B cell (primary cell): ENCODE measurements around the gene RAI1. TPM values are rescaled to one million over a fixed set of nuclear protein-coding genes. Genes with fewer than 3 reads are reported as not detected.

Experiments used
- ATAC-seq: fragments of 200-7000 bp; cut with Tn5 transposase; one replicate; pipeline ENCODE4 v1.10.0; 2021; ENCODE audit warnings: low read depth, mild to moderate bottlenecking, moderate number of reproducible peaks, moderate library complexity
- CTCF ChIA-PET: fragments of 350-600 bp; sonication (Branson Sonifier 250); formaldehyde crosslinking; loops from one replicate; lab custom pipeline; 2021; ENCODE audit warnings: antibody characterized with exemption, inconsistent platforms; lab: Charles Lee
- POLR2A ChIA-PET: fragments of 350-600 bp; sonication (Branson Sonifier 250); formaldehyde crosslinking; loops from one replicate; lab custom pipeline; 2021; ENCODE audit warnings: antibody characterized with exemption; lab: Charles Lee
- DNase-seq: peaks from one replicate; pipeline ENCODE4 v3.0.0; 2013
- H2AFZ ChIP-seq: 2 replicates; pipeline ENCODE4 v1.6.1; 2012; ENCODE audit warnings: mild to moderate bottlenecking, low read depth, low read length; ENCODE audit not compliant: insufficient read depth, poor library complexity, severe bottlenecking
- H3K27ac ChIP-seq, 2 donors: 1 replicate in 1 of 2; 2 replicates in 1 of 2; pipeline ENCODE4 v1.5.1; 2012 to 2013; ENCODE audit warnings: low read length in 2 of 2, mild to moderate bottlenecking in 2 of 2, moderate library complexity in 1 of 2
- H3K27me3 ChIP-seq, 4 experiments: fragments of 200-600 bp in 1 of 4; sonication (generic) in 1 of 4; replicated peaks in 1 of 4; 1 replicate in 2 of 4; 2 replicates in 2 of 4; pipeline versions ENCODE4 v1.6.1 to v1.7.0; 2013 to 2016; ENCODE audit warnings: low read length in 3 of 4, mild to moderate bottlenecking in 2 of 4, mixed read lengths in 1 of 4, moderate library complexity in 1 of 4; ENCODE audit not compliant: insufficient read depth in 4 of 4, control insufficient read depth in 3 of 4; ENCODE audit errors: control extremely low read depth in 1 of 4
- H3K36me3 ChIP-seq, 2 experiments: replicated peaks in 1 of 2; 1 replicate in 1 of 2; 2 replicates in 1 of 2; pipeline versions ENCODE4 v1.6.1 to v1.7.1; 2013; ENCODE audit warnings: low read length in 1 of 2; ENCODE audit not compliant: insufficient read depth in 2 of 2, control insufficient read depth in 1 of 2; ENCODE audit errors: control extremely low read depth in 1 of 2, extremely low read depth in 1 of 2
- H3K4me1 ChIP-seq, 2 donors: fragments of 200-600 bp in 1 of 2; sonication (generic) in 1 of 2; 1 replicate in 1 of 2; 2 replicates in 1 of 2; pipeline versions ENCODE4 v1.5.1 to v1.6.1; 2013 to 2017; ENCODE audit warnings: low read length in 2 of 2; ENCODE audit not compliant: control insufficient read depth in 2 of 2, insufficient read depth in 2 of 2
- H3K4me2 ChIP-seq: replicated peaks from 2 replicates; pipeline ENCODE3; 2012; ENCODE audit warnings: mild to moderate bottlenecking, low read depth, low read length; ENCODE audit not compliant: poor library complexity, severe bottlenecking
- H3K4me3 ChIP-seq, 5 experiments: fragments of 200-600 bp in 1 of 5; sonication (generic) in 1 of 5; 1 replicate in 3 of 5; 2 replicates in 2 of 5; pipeline versions ENCODE4 v1.5.1 to v1.7.0; 2011 to 2016; ENCODE audit warnings: low read length in 4 of 5, mild to moderate bottlenecking in 4 of 5, low read depth in 2 of 5, control low read depth in 1 of 5, moderate library complexity in 1 of 5; ENCODE audit not compliant: insufficient read depth in 1 of 5; ENCODE audit errors: control extremely low read depth in 1 of 5, extremely low read depth in 1 of 5
- H3K79me2 ChIP-seq: fragments of 200-600 bp; sonication (generic); one replicate; pipeline ENCODE4 v1.6.0; 2016; ENCODE audit warnings: low read length; ENCODE audit not compliant: control insufficient read depth, insufficient read depth
- H3K9ac ChIP-seq: fragments of 200-600 bp; sonication (generic); 2 replicates; pipeline ENCODE4 v1.6.1; 2017; ENCODE audit warnings: mild to moderate bottlenecking, low read length, moderate library complexity
- H3K9me3 ChIP-seq, 3 donors: one replicate each; pipeline versions ENCODE4 v1.6.1 to v1.7.1; 2013; ENCODE audit warnings: low read length in 2 of 3; ENCODE audit not compliant: control insufficient read depth in 2 of 3, insufficient read depth in 1 of 3; ENCODE audit errors: control extremely low read depth in 1 of 3
- H4K20me1 ChIP-seq: 2 replicates; pipeline ENCODE4 v1.6.0; 2012; ENCODE audit warnings: mild to moderate bottlenecking, low read length; ENCODE audit not compliant: insufficient read depth, control insufficient read depth, poor library complexity, severe bottlenecking
- H3K27ac Mint-ChIP-seq: one replicate; pipeline ENCODE4 v1.8.0; 2021; ENCODE audit warnings: mixed read lengths
- H3K27me3 Mint-ChIP-seq: one replicate; pipeline ENCODE4 v1.8.0; 2021; ENCODE audit warnings: mixed read lengths
- H3K4me1 Mint-ChIP-seq: one replicate; pipeline ENCODE4 v1.8.0; 2021; ENCODE audit warnings: mixed read lengths
- H3K4me3 Mint-ChIP-seq: one replicate; pipeline ENCODE4 v1.8.0; 2021; ENCODE audit warnings: mixed read lengths
- H3K9me3 Mint-ChIP-seq: one replicate; pipeline ENCODE4 v1.8.0; 2022; ENCODE audit warnings: mixed read lengths; ENCODE audit not compliant: insufficient read depth
- EZH2 ChIP-seq: IDR thresholded peaks from 2 replicates; pipeline ENCODE4 v1.6.1; 2012; ENCODE audit warnings: borderline replicate concordance, low read depth, mild to moderate bottlenecking, moderate library complexity, low read length; ENCODE audit not compliant: insufficient read depth, poor library complexity, severe bottlenecking
- WGBS: methylation state at CpG from one replicate; pipeline ENCODE4 v1.1.5; 2013; ENCODE audit warnings: missing lambda C conversion rate; ENCODE audit not compliant: insufficient coverage; 5-methylcytosine and 5-hydroxymethylcytosine counted together
- intact Hi-C: fragments of 100-400 bp; cut with micrococcal nuclease; formaldehyde crosslinking; loops from one replicate; pipeline ENCODE4 v1.10.0; 2022
- polyA plus RNA-seq: library from polyadenylated mRNA; depleted of rRNA; stranded (reverse); fragments of >200 nt; gene quantifications from 2 replicates; pipeline ENCODE4 v1.2.3, GENCODE V29; 2012
- total RNA-seq, 2 donors: library from RNA; stranded (reverse); fragments of 120-200 nt in 1 of 2; gene quantifications; 1 replicate in 1 of 2; 2 replicates in 1 of 2; pipeline versions ENCODE4 v1.2.3 to v1.2.4, GENCODE V29; 2013 to 2022
- TF ChIP-seq, protein P1 (sequence below): fragments of 200-600 bp; IDR thresholded peaks from one replicate; pipeline ENCODE4 v1.8.0; 2022; ENCODE audit warnings: antibody characterized with exemption, mild to moderate bottlenecking

The RAI1 gene
- total and polyA plus RNA-seq, 2 donors (not counting 1 experiment from before 2014, with no cell fraction given): 4.7 to 34.0 TPM

DNA sequence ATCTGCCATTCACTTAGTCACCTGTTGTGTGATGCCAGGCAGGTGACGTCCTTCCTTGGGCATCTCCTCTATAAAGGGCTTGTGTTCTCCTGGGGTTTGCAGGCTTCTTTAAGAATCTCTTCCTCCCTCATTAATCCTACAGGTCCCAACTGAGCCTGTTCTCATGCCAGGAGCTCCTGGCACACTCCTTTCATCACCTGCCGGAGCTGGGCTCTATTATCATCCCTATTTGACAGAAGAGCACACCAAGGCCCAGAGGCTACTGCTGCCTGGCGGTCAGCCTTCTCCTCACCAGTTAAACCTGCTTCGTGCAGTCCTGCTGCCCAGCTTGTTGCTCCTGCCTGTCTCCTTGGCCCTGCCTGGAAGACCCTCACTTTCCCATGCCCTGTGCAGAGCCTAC, 51.2 kb downstream of the RAI1 start:
- intact Hi-C loops: no loop called here
- Histone ChIP-seq H3K4me2 (no peak overlapping the region), H3K36me3 (peaks cover 0 to 2% of the 10 kb centered on the region in 2 experiments), H2AFZ (no peak overlapping the region), H3K4me1 (peaks cover 14 to 31% of the 10 kb centered on the region in 2 donors), H3K27ac (no peak overlapping the region), H3K9me3 (no peaks in the 10 kb centered on the region), H3K79me2 (peaks cover 68% of the 10 kb centered on the region), H3K9ac (no peak overlapping the region), H4K20me1 (peaks cover 32% of the 10 kb centered on the region), H3K4me3 (no peak overlapping the region), H3K27me3 (no peaks in the 10 kb centered on the region)
- POLR2A ChIA-PET: no interaction called here
- DNase-seq (no peak), ATAC-seq (no peak)
- CTCF ChIA-PET: no interaction called here
- Mint-ChIP-seq H3K4me1 (peaks cover 27% of the 10 kb centered on the region), H3K27me3 (no peaks in the 10 kb centered on the region), H3K9me3 (no peaks in the 10 kb centered on the region), H3K4me3 (no peak overlapping the region), H3K27ac (no peak overlapping the region)
- TF ChIP-seq EZH2: no peak
- TF ChIP-seq, protein P1, sequence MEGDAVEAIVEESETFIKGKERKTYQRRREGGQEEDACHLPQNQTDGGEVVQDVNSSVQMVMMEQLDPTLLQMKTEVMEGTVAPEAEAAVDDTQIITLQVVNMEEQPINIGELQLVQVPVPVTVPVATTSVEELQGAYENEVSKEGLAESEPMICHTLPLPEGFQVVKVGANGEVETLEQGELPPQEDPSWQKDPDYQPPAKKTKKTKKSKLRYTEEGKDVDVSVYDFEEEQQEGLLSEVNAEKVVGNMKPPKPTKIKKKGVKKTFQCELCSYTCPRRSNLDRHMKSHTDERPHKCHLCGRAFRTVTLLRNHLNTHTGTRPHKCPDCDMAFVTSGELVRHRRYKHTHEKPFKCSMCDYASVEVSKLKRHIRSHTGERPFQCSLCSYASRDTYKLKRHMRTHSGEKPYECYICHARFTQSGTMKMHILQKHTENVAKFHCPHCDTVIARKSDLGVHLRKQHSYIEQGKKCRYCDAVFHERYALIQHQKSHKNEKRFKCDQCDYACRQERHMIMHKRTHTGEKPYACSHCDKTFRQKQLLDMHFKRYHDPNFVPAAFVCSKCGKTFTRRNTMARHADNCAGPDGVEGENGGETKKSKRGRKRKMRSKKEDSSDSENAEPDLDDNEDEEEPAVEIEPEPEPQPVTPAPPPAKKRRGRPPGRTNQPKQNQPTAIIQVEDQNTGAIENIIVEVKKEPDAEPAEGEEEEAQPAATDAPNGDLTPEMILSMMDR: no peak
- 95% methylated on average over 4 of the region's 4 CpGs for WGBS

DNA sequence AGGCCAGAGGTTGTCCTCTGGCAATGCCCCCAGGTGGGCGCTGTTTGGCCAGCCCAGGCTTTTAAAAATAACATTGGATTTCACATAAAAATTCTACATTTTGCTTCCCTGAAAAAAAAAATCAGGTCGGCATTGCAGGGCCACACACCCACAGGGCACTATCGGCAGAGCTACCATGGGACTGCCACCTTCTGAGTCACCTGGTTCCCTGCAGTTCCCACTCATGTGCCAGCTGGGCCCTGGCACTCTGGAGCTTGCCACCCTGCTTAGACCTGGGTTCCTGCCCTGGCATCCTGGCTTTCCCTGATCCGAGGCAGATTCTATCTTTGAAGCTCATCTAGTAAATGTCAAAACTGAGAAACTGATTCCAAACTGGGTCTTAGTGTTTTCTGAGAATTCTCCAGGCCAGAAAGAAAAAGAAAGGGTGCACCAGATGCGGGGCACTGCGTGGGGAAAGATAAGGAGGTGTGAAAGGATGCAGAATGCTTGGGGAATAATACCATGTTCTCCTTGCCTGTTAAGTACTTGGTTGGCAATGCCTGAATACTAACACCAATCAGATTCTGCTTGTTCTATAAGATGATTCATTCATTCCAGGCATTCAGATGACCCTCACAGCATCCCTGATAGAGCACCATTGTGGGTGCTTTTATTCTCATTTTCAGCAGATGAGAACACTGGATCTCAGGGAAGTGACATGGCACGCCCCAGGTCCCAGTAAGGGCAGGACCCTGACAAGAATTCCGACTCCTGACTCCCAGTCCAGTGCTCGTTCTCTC, 51.8 kb downstream of the RAI1 start:
- Histone ChIP-seq H2AFZ (no peak overlapping the region), H3K4me3 (no peak overlapping the region), H3K4me1 (peaks cover 20 to 37% of the 10 kb centered on the region in 2 donors), H3K4me2 (no peak overlapping the region), H3K79me2 (peaks cover 69% of the 10 kb centered on the region), H3K27me3 (no peaks in the 10 kb centered on the region), H3K27ac (no peak overlapping the region), H3K9ac (no peak overlapping the region), H3K9me3 (no peaks in the 10 kb centered on the region), H4K20me1 (peaks cover 38% of the 10 kb centered on the region), H3K36me3 (peaks cover 0 to 2% of the 10 kb centered on the region in 2 experiments)
- H3K9me3 Mint-ChIP-seq: no peaks in the 10 kb centered on the region
- peaks cover 29% of the 10 kb centered on the region for H3K4me1 Mint-ChIP-seq
- H3K4me3 Mint-ChIP-seq: no peak overlapping the region
- WGBS: over 99% methylated on average over 7 of the region's 9 CpGs
- POLR2A ChIA-PET: no interaction called here
- TF ChIP-seq, protein P1: no peak
- no peak for TF ChIP-seq EZH2
- H3K27ac Mint-ChIP-seq: no peak overlapping the region
- no peak for ATAC-seq
- intact Hi-C loops: no loop called here
- DNase-seq: no peak
- H3K27me3 Mint-ChIP-seq: no peaks in the 10 kb centered on the region
- CTCF ChIA-PET: no interaction called here
